DND-41 (cell line): ENCODE data around the gene KIF20B.

ENCODE experiments used
- ATAC-seq: fragments of 200-7000 bp; cut with Tn5 transposase; 3 replicates; pipeline ENCODE4 v1.9.1; 2021; ENCODE audit warnings: low read depth; ENCODE audit not compliant: insufficient read depth
- DNase-seq: peaks from one replicate; pipeline ENCODE4 v3.0.0-alpha.2; 2020
- H2AFZ ChIP-seq: 2 replicates; pipeline ENCODE4 v1.6.0; 2012; ENCODE audit warnings: low read depth, low read length
- H3K27ac ChIP-seq: 2 replicates; pipeline ENCODE4 v1.5.1; 2012; ENCODE audit warnings: low read length, inconsistent platforms
- H3K27me3 ChIP-seq: fragments of 200-600 bp; sonication (generic); 2 replicates; pipeline ENCODE4 v1.6.0; 2012; ENCODE audit warnings: low read length, mild to moderate bottlenecking, inconsistent platforms; ENCODE audit not compliant: insufficient read depth, poor library complexity
- H3K36me3 ChIP-seq: 2 replicates; pipeline ENCODE4 v1.5.1; 2012; ENCODE audit warnings: low read length, inconsistent platforms; ENCODE audit not compliant: insufficient read depth
- H3K4me1 ChIP-seq: 2 replicates; pipeline ENCODE4 v1.5.1; 2012; ENCODE audit warnings: mild to moderate bottlenecking, low read length; ENCODE audit not compliant: insufficient read depth
- H3K4me2 ChIP-seq: 2 replicates; pipeline ENCODE4 v1.6.0; 2012; ENCODE audit warnings: mild to moderate bottlenecking, moderate library complexity, low read length, inconsistent platforms; ENCODE audit not compliant: insufficient read depth
- H3K4me3 ChIP-seq, 2 experiments: fragments of 200-600 bp in 1 of 2; shearing (Covaris generic) in 1 of 2; 2 replicates each; pipeline ENCODE4 v1.5.1; 2012 to 2016; ENCODE audit warnings: inconsistent platforms in 2 of 2, low read length in 2 of 2, mild to moderate bottlenecking in 2 of 2, low read depth in 1 of 2, moderate library complexity in 1 of 2
- H3K79me2 ChIP-seq: 2 replicates; pipeline ENCODE4 v1.6.0; 2012; ENCODE audit warnings: low read length, inconsistent platforms; ENCODE audit not compliant: insufficient read depth
- H3K9ac ChIP-seq: 2 replicates; pipeline ENCODE4 v1.6.0; 2012; ENCODE audit warnings: low read depth, mild to moderate bottlenecking, inconsistent platforms, low read length, moderate library complexity
- H3K9me3 ChIP-seq: 2 replicates; pipeline ENCODE4 v1.5.1; 2012; ENCODE audit warnings: low read length, moderate library complexity, mild to moderate bottlenecking, inconsistent platforms; ENCODE audit not compliant: insufficient read depth, severe bottlenecking
- H4K20me1 ChIP-seq: 2 replicates; pipeline ENCODE4 v1.6.0; 2012; ENCODE audit warnings: low read length; ENCODE audit not compliant: insufficient read depth
- EZH2 ChIP-seq: IDR thresholded peaks from 3 replicates; pipeline ENCODE4 v1.6.1; 2012; ENCODE audit warnings: borderline replicate concordance, low read depth, mild to moderate bottlenecking, moderate library complexity, low read length, inconsistent platforms; ENCODE audit not compliant: severe bottlenecking
- TF ChIP-seq, protein P1 (sequence below): IDR thresholded peaks from 2 replicates; pipeline ENCODE4 v1.5.1; 2012; ENCODE audit warnings: borderline replicate concordance, low read length, moderate library complexity, mild to moderate bottlenecking; ENCODE audit not compliant: poor library complexity, severe bottlenecking; ENCODE audit errors: extremely low read depth

KIF20B gene

DNA sequence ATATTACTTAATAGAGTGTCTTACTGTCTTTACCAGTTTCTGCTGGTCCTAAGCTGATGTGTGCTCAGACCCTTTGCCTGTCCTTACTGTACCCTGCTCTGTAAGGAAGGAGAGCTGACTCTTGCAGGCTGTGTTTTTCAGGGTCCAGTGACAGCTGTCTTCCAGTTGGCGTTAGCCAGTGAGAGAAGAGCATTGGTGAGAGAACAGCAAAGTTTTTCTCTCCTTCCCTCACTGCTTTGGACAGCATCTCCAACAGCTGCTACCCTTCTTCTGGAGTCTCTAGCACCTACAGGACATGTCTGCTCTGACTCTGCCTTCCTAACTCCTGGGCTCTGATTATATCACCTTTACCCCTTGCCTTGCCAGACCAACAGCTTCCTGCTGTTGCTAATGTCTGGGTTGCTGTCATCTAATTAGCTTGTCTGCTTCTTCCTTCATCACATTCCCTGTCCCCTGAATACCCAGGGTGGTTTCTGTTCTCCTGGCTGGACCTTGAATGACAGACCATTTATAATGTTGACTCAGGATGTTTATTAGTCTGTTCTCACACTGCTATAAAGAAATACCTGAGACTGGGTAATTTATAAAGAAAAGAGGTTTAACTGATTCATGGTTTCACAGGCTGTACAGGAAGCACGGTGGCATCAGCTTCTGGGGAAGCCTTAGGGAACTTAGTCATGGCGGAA, 32.9 kb upstream of the KIF20B start:
- Histone ChIP-seq H3K9me3 (no peaks in the 10 kb centered on the region), H3K9ac (no peak overlapping the region), H2AFZ (no peak overlapping the region), H3K36me3 (no peaks in the 10 kb centered on the region), H3K27me3 (peaks cover 4% of the 10 kb centered on the region), H4K20me1 (no peaks in the 10 kb centered on the region), H3K27ac (no peak overlapping the region), H3K4me3 (no peak overlapping the region), H3K79me2 (no peaks in the 10 kb centered on the region), H3K4me1 (no peaks in the 10 kb centered on the region), H3K4me2 (no peak overlapping the region)
- TF ChIP-seq, protein P1, sequence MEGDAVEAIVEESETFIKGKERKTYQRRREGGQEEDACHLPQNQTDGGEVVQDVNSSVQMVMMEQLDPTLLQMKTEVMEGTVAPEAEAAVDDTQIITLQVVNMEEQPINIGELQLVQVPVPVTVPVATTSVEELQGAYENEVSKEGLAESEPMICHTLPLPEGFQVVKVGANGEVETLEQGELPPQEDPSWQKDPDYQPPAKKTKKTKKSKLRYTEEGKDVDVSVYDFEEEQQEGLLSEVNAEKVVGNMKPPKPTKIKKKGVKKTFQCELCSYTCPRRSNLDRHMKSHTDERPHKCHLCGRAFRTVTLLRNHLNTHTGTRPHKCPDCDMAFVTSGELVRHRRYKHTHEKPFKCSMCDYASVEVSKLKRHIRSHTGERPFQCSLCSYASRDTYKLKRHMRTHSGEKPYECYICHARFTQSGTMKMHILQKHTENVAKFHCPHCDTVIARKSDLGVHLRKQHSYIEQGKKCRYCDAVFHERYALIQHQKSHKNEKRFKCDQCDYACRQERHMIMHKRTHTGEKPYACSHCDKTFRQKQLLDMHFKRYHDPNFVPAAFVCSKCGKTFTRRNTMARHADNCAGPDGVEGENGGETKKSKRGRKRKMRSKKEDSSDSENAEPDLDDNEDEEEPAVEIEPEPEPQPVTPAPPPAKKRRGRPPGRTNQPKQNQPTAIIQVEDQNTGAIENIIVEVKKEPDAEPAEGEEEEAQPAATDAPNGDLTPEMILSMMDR, result no peak
- TF ChIP-seq EZH2, result no peak
- no peak for ATAC-seq
- DNase-seq, result no peak

DNA sequence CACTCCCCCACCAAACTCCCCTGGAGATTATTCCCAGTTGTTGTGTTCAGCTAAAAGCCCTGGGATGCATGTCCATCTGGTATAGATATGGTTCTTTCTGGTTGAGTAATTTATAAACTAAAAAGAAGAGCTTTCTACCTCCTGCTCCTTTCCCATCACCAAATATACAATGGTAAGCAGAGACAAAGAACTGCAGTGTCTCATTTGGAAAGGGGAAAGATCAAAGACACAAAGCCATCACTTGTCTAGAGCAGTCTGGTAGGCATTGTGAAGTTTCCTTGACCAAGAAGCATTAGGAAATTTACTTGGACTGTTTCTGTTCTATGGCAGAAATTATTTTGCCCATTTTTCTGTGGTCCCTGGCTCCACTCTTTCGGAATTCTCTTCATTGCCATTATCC, 31.4 kb upstream of the KIF20B start:
- Histone ChIP-seq H3K4me3 (no peak overlapping the region), H3K36me3 (no peaks in the 10 kb centered on the region), H2AFZ (no peak overlapping the region), H3K79me2 (no peaks in the 10 kb centered on the region), H3K4me2 (no peak overlapping the region), H3K9ac (no peak overlapping the region), H4K20me1 (no peaks in the 10 kb centered on the region), H3K4me1 (no peaks in the 10 kb centered on the region), H3K27ac (no peak overlapping the region), H3K27me3 (peaks cover 4% of the 10 kb centered on the region), H3K9me3 (no peaks in the 10 kb centered on the region)
- TF ChIP-seq EZH2, result no peak
- TF ChIP-seq, protein P1, result no peak
- no peak for DNase-seq
- ATAC-seq, result no peak

DNA sequence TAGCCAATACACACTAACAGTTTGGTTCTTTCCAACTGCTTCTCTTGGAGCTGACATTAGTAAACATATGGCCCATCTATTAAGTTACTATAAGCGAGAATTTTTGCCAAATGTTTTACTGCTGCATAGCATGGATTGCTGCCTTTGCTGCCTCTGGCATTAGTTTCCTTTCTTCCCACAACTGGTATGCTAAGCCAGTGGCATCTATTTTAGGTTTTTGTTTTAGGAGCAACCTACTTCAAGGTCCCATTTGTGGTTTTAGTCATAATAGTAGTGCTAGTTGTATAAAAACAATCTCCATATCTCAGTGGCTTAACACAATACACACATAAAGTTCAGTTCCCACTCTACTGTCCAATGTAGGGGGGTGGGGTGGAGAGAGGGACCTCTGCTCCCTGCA, 30.5 kb upstream of the KIF20B start:
- no peak for ATAC-seq
- no peak overlapping the region for H3K9ac ChIP-seq
- no peaks in the 10 kb centered on the region for H4K20me1 ChIP-seq
- no peaks in the 10 kb centered on the region for H3K9me3 ChIP-seq
- H3K4me3 ChIP-seq, result no peak overlapping the region
- H3K27ac ChIP-seq, result no peak overlapping the region
- no peak for DNase-seq
- H3K4me1 ChIP-seq, result no peaks in the 10 kb centered on the region
- H3K79me2 ChIP-seq, result no peaks in the 10 kb centered on the region
- no peak overlapping the region for H2AFZ ChIP-seq
- H3K27me3 ChIP-seq, result peaks cover 4% of the 10 kb centered on the region
- no peaks in the 10 kb centered on the region for H3K36me3 ChIP-seq
- no peak overlapping the region for H3K4me2 ChIP-seq
- no peak for TF ChIP-seq EZH2
- TF ChIP-seq, protein P1, result no peak

DNA sequence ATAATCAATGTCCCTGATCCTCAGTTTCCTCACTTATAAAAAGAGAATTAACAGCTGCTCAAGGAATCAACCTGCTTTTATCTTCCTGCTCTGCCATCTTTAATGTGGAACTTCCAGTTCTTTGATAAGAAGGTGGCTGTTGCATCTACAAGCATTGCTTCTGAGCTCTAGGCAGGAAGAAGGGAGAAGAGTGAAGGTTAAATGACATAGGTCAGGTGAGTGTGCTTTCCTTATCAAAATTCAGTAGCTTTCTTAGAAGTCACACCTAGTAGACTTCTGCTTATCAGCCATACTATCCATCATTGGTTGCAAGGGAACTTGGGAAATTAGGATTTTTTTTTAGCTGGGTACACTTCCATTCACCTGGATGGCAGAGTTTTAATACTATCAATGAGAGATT, 24.0 kb upstream of the KIF20B start:
- Histone ChIP-seq H3K27ac (no peak overlapping the region), H3K27me3 (no peaks in the 10 kb centered on the region), H2AFZ (no peak overlapping the region), H3K4me2 (no peak overlapping the region), H3K79me2 (no peaks in the 10 kb centered on the region), H3K4me1 (no peaks in the 10 kb centered on the region), H3K9me3 (no peaks in the 10 kb centered on the region), H4K20me1 (no peaks in the 10 kb centered on the region), H3K9ac (no peak overlapping the region), H3K36me3 (no peaks in the 10 kb centered on the region), H3K4me3 (no peak overlapping the region)
- TF ChIP-seq, protein P1, result no peak
- TF ChIP-seq EZH2, result no peak
- no peak for DNase-seq
- ATAC-seq, result no peak
